HG03108 (cell line): ENCODE measurements around the gene PAFAH1B2.
"Not testable (repeated sequence)": the region's sequence is repeated elsewhere in the genome, so short reads cannot be mapped to it uniquely, and the experiment has no call there.

Experiments
- ATAC-seq: cut with Tn5 transposase; IDR thresholded peaks from one replicate; pipeline ENCODE4 v1.9.1; 2021; ENCODE audit warnings: moderate library complexity; ENCODE audit not compliant: unreplicated experiment

The PAFAH1B2 gene

DNA sequence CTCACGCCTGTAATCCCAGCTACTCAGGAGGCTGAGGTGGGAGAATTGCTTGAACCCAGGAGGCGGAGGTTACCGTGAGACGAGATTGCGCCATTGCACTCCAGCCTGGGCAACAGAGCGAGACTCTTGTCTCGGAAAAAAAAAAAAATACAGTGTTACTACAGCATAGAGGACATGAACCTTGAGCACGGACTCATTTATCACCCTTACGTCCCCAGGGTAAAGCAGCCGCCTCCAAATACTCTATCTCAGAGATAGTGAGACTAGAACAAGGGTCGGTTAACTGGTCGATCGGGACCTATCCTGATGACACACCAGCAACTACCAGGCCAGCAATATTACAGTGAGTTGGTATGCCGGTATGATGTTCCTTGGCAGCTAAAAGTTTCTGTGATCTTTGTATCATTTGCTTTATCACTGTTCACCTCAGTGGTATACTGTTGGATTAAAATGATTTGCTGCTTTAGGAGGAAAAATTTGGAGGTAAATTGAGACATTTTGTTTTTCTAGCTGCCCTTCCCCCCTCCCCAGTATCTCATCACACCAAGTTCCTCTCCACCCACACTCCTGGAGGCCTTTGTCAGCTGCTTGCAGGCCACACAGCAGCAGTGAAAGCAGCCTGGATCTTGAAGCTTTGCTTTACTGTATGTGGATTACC lies 27.4 kb downstream of the PAFAH1B2 start:
- no peak for ATAC-seq

DNA sequence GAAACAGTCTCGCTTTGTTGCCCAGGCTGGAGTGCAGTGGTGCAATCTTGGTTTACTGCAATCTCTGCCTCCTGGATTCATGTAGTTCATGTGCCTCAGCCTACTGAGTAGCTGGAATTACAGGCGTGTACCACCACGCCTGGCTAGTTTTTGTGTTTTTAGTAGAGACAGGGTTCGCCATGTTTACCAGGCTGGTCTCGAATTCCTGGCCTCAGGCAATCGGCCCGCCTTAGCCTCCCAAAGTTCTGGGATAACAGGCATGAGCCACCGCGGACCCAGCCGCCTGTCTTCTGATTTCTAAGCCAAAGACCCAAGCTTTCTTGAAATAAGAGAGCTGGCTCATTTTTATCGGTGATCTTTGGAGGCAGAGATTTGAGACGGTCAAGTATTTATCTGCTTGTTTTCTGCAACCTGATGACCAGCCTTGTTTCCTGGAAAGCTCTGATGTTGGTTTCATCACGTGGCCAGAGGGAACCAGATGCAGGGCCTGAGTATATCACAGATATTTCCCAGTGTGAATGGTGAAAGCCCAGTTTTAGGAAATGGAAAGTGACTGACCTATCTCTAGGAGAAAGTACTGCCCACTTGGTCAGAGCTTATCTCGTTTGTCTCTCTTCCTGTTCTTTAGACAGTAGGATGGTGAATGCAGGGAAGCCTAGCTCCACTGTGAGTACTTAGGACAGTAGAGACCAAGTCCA lies 28.8 kb downstream of the PAFAH1B2 start:
- ATAC-seq: no peak

DNA sequence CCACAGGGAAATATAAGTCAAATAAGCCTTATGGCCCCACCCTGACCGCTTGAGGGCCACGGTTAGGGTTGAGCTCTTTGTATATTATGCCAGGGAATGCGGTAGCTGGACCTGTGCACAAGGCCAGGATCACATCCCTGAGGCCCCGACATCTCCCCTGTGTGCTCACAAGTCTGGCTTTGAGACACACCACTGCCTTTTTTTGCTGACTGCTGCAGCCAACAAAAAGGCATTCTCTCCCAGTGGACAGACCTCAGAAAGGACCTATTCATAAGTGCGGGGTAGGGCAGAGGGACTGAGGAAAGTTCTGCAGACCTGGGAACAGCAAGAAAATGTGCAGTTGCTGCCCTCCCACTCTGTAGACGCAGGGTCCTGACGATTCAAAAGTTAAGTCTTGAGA lies 31.0 kb downstream of the PAFAH1B2 start:
- no peak for ATAC-seq

DNA sequence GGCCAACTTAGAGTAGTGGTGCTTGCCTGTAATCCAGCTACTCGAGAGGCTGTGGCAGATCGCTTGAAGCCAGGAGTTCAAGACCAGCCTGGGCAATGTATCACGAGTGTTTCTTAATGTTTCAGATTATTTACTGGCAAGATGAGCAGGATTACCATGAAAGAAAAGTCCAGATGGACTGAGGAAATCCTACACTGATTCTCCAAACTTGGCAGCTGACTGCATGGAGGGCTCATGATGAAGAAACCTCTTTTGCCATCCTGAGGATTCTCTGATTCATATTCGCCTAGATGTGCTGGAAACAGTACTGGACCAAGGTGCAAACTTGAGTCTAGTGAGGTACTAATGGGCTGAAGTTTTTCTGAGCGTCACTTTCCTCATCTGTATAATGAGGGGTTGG lies 31.7 kb downstream of the PAFAH1B2 start:
- no peak for ATAC-seq

DNA sequence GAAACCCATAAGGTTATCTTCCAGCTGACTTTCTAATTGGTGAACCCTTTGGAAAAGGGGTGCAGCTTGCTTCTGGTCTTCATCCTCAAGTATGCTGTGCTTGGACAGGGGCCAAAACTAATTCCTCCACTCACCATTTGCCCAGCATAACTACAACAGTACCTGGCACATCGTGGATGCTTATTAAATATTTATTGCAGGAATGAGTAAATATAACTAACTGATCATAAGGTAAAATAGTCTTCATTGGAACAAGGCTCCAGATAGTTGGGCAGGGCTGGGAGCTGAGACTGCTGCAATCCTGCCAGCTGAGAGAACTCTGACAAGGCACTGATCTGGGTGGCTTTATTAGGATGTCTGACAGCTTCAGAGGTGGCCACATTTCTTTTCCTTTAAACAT lies 32.1 kb downstream of the PAFAH1B2 start:
- ATAC-seq: no peak

DNA sequence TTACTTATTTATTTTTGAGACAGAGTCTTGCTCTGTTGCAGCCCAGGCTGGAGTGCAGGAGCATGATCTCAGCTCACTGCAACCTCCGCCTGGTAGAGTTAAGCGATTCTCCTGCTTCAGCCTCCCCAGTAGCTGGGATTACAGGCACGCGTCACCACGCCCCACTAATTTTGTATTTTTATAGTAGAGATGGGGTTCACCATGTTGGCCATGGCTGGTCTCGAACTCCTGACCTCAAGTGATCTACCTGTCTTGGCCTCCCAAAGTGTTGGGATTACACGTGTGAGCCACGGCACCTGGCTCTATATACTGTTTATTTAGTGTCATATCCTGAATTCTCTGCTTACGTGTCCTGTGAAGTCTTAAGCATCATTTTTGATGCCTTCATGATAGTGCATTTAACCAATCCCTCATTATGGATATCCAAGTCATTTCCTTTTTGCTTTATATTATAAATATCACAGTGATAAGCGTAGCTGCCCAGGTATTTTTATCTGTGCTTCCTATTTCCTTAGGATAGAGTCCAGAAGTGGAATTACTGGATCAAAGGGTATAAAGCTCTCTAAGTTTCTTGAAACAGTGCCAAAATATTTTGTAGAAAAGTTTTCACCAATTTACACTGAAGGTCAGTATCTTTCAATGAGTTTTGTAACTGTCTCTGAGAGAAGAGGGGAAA lies 33.6 kb downstream of the PAFAH1B2 start:
- ATAC-seq: no peak

DNA sequence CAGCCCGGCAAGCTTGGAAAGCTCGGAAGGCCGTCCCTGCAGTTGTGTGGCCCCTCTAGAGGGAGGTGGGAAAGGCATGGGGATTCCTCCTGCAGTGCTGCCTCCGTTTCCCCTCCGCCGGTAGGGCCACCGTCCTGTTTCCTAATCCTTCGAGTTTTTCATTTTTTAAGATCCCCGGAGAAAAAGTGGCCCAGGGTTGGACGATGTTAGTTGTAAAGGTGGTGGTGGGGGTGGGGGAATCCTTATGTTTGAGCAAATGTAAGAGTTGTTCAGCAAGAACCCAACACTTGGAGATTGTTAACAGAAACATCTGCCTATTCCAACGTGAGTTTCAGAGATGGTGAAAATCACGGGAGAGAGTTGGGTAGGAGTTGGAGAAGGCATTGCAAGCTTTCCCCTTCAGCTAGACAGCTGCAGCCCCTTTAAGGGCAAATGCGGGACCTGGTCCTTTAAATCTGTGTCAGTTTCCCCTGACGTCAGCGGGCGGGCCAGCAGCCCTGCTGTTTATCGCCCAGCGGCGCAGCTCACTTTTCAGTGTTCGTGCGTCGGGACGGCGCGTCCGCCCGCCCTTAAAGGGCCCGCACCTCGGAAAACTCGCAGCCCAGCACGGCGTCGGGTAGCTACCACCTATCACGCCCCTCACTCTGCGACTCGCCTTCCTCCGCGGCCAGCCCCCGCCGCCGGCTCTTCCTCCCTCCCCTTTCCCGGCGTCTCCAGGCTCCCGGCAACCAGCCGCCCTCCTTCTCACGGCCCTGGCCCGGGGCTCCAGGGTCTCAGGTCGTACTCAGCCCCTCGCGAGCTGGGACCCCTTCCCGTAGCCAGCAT lies 34.3 kb downstream of the PAFAH1B2 start, which contains the start of gene SIDT2:
Gene SIDT2 (plus strand): TSS at position 534 of the 825 bp plus-strand sequence. CDS start 521 bp downstream, outside the sequence.
- peak; percentile 90 for ATAC-seq

DNA sequence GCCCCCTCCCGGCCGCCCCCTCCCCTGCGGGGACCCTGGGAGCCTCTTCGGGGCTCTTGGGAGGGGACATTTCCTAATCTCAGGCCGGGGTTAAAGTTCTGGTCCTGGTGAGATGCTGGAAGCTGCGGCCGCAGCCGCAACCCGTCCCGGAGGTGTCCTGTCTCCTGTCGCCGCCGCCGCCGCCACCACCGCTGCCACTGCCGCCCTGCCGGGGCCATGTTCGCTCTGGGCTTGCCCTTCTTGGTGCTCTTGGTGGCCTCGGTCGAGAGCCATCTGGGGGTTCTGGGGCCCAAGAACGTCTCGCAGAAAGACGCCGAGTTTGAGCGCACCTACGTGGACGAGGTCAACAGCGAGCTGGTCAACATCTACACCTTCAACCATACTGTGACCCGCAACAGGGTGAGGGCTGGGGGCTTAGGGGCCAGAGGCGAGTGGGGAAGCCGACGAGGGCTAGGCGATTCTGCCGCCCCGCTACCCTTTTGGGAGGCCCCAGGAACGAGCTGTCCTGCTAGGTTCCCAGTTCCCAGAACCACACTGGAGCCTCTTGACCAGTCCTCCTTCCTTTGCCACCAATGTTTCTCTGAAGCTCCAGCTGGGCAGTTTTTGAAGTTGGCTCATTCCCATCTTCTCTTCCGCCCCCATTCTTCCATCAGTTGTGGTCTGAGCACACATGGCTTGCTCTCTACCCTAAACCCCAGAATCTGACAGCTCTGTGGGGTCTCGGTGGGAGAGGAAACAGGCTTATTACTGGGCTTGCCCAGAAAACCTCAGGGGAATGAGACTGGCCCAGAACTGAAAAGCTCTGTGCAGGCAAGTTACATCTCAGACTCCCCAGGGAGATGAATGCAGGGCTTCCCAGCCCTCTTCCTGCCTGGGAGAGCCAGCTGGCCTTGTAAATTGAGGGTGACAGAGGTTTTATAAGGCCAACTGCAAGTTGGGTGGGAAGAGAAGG lies 35.2 kb downstream of the PAFAH1B2 start:
- ATAC-seq: peak; percentile 14

DNA sequence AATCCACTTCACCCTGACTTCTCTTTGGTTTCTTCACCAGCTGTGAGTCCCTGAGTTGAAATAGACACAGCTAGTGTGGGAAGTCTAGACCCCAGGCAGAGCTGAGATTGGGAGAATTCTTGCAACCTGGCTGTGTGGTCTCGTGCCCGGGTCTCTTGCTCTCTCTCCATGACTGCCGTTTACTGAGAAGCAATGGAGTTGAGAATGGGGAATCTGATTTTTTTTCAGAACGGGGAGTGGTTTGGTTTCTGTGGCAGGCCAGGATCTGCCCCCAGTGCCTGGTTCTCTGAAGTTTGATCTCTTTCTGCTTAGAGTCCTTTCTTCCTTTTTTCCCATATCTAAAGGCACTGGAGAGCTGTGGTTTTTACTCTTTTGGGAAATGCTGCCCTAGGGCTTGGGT lies 35.9 kb downstream of the PAFAH1B2 start:
- no peak for ATAC-seq

DNA sequence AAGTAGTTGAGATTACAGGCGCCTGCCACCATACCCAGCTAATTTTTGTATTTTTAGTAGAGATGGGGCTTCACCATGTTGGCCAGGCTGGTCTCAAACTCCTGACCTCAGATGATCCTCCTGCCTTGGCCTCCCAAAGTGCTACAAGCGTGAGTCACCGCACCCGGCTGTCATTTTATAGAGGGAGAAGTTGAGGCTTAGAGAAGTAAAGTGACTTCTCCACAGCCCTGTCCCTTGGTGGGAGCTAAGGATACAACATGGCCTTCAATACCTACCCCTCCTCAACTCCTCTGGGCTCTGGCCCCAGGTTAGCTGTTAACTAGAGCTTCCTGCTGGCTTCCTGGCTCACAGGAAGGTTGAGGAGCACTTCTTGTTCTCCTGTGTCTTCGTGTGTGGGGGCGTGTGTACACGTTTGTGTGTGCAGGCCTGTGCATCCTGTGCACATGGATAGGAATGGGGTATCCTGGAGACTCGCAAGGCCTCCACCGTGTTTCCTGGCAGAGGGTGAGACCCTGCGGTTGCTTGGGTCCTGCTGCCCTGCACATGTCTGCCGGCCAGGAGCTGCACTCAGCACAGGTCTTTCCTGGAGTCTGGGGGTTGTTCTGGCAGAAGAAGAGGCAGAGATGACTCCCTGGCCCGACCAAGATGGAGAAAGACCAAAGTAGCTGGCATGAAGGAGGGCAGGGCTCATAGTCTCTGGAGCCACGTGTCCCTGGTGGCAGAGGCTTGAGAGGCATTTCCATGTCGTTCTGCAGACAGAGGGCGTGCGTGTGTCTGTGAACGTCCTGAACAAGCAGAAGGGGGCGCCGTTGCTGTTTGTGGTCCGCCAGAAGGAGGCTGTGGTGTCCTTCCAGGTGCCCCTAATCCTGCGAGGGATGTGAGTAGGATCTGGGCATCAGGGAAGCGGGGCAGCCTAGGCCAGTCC lies 36.8 kb downstream of the PAFAH1B2 start:
- ATAC-seq: peak; percentile 24

DNA sequence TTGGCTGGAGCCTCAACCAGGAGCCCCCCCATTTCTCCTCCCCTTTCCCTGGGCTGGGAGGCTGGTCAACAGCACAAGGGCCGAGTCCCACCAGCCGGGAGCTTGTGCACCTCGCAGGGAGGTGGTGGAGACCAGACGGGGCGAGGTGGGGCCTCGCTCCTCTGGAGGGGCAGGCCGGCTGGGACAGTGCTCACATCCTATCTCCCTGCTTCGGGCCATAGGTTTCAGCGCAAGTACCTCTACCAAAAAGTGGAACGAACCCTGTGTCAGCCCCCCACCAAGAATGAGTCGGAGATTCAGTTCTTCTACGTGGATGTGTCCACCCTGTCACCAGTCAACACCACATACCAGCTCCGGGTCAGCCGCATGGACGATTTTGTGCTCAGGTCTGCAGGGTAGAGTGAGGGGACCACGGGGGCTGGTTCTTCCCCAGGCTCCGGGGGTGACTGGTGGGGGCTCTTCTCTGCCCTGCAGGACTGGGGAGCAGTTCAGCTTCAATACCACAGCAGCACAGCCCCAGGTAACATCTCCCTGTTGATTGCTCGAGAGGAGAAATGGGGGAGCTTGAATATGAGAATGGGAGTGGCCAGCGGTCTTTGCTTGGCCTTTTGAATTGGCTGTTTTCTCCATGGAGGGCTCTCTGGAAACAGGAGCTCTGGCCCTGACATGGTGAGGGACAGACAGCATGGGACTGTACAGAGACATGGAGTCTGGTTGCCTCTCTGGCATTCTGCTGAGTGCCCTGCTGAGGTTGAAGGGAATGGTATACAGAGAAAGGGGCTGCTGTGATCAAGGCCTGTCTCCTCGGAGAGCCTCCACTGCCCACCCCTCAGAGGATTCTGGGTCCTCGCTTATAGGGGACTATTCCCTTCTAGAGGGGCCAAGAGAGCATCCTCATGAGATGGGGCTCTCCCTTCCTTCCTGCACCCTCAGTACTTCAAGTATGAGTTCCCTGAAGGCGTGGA lies 37.8 kb downstream of the PAFAH1B2 start:
- ATAC-seq: no peak

DNA sequence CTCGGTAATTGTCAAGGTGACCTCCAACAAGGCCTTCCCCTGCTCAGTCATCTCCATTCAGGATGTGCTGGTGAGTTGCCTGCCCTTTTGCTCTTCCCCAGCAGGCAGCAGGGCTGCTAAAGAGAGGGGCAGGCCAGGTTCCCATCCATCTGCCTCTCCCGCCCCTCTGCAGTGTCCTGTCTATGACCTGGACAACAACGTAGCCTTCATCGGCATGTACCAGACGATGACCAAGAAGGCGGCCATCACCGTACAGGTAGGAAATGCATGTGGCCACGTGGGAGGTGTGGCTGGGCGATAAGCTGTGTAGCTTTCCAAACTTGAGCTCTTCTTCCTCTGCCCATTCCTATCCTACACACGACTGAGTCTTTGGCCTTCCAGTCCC lies 38.5 kb downstream of the PAFAH1B2 start:
- no peak for ATAC-seq

DNA sequence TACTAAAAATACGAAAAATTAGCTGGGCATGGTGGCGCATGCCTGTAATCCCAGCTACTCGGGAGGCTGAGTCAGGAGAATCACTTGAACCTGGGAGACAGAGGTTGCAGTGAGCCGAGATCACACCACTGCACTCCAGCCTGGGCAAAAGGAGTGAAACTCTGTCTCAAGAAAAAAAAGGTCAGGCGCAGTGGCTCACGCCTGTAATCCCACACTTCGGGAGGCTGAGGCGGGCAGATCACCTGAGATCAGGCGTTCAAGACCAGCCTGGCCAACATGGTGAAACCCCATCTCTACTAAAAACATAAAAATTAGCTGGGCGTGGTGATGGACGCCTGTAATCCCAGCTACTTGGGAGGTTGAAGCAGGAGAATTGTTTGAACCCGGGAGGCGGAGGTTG lies 39.1 kb downstream of the PAFAH1B2 start:
- not testable (repeated sequence) for ATAC-seq

DNA sequence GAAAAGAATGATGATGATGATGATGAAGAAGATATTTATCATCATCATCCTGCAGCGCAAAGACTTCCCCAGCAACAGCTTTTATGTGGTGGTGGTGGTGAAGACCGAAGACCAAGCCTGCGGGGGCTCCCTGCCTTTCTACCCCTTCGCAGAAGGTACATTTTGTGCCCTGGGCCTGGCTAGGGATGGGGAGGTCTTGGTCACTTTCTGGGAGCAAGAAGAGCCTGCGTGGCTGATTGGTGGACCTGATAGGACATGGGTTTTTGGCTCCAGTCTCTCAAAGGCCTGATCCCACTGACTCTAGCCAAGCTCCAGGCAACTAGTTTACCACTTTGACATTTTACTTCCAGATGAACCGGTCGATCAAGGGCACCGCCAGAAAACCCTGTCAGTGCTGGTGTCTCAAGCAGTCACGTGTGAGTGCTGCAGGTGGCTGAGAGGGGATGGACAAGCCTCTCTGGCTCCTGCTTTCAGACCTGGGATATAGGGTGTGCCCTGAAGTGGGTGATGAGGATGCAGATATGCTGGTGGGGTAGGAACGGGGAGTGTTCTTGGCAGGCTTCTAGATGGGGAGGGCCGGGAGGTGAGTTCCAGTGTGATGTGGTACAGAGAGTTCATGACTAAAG lies 39.8 kb downstream of the PAFAH1B2 start:
- ATAC-seq: no peak

DNA sequence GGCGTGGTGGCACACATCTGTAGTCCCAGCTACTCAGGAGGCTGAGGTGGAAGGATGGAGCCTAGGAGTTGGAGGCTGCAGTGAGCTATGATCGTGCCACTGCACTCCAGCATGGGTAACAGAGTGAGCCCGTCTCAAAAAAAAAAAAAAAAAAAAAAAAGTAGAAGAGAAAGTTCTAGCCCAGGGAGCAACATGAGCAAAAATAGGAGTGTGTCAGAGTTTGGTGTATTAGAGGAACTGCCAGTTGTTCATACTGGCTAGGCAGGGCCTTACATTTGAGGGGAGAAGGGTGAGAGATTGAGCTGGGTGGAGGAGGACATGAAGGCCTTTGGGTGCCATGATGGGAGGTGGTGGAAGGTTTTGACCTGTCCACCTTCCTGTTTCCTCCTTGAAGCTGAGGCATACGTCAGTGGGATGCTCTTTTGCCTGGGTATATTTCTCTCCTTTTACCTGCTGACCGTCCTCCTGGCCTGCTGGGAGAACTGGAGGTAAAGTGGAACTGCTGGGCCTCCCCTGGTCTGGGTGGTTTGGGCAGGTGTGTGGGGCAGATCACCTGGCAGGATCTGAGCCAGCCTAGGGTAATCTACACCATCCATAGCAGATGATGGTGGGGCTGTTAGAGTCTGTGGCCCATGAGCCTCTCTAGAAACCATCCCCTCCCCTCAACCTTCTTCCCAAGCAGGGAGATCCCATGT lies 41.8 kb downstream of the PAFAH1B2 start:
- ATAC-seq: no peak

DNA sequence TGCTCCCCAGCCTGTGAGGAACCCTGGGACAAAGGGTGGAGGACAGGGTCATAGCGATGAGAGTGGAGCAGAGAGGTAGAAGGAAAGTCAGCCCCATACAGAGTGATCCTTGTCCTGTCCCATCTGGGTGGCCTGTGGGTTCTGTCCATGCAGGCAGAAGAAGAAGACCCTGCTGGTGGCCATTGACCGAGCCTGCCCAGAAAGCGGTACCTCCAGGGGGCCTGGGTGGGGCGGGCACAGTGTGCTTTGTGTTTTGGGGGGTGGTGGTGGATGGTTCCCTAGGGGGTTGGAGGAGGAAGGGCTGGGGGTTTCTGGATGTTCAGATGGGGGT lies 42.3 kb downstream of the PAFAH1B2 start:
- ATAC-seq: no peak

DNA sequence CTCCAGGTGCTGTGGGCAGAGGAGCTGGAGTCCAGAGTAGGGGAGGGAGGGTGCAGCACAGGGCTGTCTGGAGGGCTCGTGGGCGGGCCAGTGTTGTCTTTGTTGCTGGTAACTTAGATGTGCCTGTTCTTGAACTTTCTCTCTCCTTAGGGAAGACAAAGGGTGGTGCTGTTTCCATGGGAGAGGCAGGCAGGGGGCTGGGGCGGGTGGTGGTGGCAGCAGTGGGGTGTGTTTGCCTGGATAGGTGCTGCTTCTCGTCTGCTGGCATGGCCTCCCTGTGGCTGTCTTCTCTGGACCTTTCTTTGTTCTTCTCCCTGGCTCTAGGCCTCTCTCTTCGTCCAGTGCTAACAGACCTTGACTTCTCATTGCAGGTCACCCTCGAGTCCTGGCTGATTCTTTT lies 42.9 kb downstream of the PAFAH1B2 start:
- no peak for ATAC-seq
